HepG2 (cell line): ENCODE data around the gene CEL. TPM values are rescaled to one million over a fixed set of nuclear protein-coding genes. Genes with fewer than 3 reads are reported as not detected.

ENCODE experiments used
- ATAC-seq: fragments of 200-7000 bp; cut with Tn5 transposase; 3 replicates; pipeline ENCODE4 v1.9.1; 2020; ENCODE audit warnings: mild to moderate bottlenecking, moderate library complexity
- BruUV-seq: library from RNA; stranded (reverse); fragments of 400-500 nt; replicated peaks from 2 replicates; lab custom pipeline; 2021; lab: Mats Ljungman, UMichigan
- CTCF ChIA-PET: fragments of 300-600 bp; formaldehyde crosslinking; extraction: SDS; loops from one replicate; lab custom pipeline; 2021; ENCODE audit warnings: low total read pairs, inconsistent platforms, low intra/inter-chr PET ratio; lab: Yijun Ruan, JAX
- POLR2A ChIA-PET: fragments of 350-600 bp; sonication (Branson Sonifier 250); formaldehyde crosslinking; loops from one replicate; lab custom pipeline; 2020; ENCODE audit warnings: antibody characterized with exemption, inconsistent platforms; lab: Yijun Ruan, JAX
- DNase-seq: peaks from one replicate; pipeline ENCODE4 v3.0.0-alpha.2; 2015; ENCODE audit warnings: low spot score
- FAIRE-seq: peaks from 3 replicates; lab custom pipeline; 2011; peaks lifted over from hg19 to GRCh38; lab: Jason Lieb, UNC
- H2AFZ ChIP-seq: one replicate; pipeline ENCODE4 v1.6.1; 2011; ENCODE audit warnings: low read length, inconsistent platforms
- H3K27ac ChIP-seq: fragments of 300-600 bp; 3 replicates; pipeline ENCODE4 v1.8.0; 2011; ENCODE audit warnings: mixed run types, mild to moderate bottlenecking, mixed read lengths, low read length, inconsistent platforms; ENCODE audit not compliant: insufficient read depth; ENCODE audit errors: extremely low read length
- H3K27me3 ChIP-seq, 2 experiments: fragments of 200-600 bp in 1 of 2; 2 replicates in 1 of 2; 3 replicates in 1 of 2; pipeline versions ENCODE4 v1.6.0 to v1.8.0; 2011; ENCODE audit warnings: low read length in 2 of 2, mild to moderate bottlenecking in 2 of 2, moderate library complexity in 2 of 2, inconsistent platforms in 1 of 2; ENCODE audit not compliant: insufficient read depth in 2 of 2, control insufficient read depth in 1 of 2
- H3K36me3 ChIP-seq, 2 experiments: fragments of 200-600 bp in 1 of 2; replicated peaks in 1 of 2; 2 replicates in 1 of 2; 3 replicates in 1 of 2; pipeline versions ENCODE4 v1.5.1 to v1.8.0; 2011; ENCODE audit warnings: low read length in 2 of 2, inconsistent platforms in 1 of 2; ENCODE audit not compliant: insufficient read depth in 2 of 2, control insufficient read depth in 1 of 2
- H3K4me1 ChIP-seq: 2 replicates; pipeline ENCODE4 v1.5.1; 2012; ENCODE audit warnings: low read length, inconsistent platforms; ENCODE audit not compliant: insufficient read depth
- H3K4me2 ChIP-seq: 2 replicates; pipeline ENCODE4 v1.6.0; 2011; ENCODE audit warnings: low read depth, low read length, inconsistent platforms
- H3K4me3 ChIP-seq, 3 experiments: fragments of 200-600 bp in 1 of 3; sonication (generic), shearing (Covaris generic) in 1 of 3; replicated peaks in 1 of 3; 2 replicates each; pipeline ENCODE4 v1.5.1; 2011 to 2016; ENCODE audit warnings: low read length in 3 of 3, inconsistent platforms in 2 of 3, low read depth in 2 of 3, mild to moderate bottlenecking in 2 of 3, control low read depth in 1 of 3, mixed read lengths in 1 of 3; ENCODE audit not compliant: insufficient read depth in 1 of 3
- H3K79me2 ChIP-seq: one replicate; pipeline ENCODE4 v1.6.1; 2011; ENCODE audit warnings: low read length, inconsistent platforms; ENCODE audit not compliant: insufficient read depth
- H3K9ac ChIP-seq: 2 replicates; pipeline ENCODE4 v1.6.0; 2011; ENCODE audit warnings: mild to moderate bottlenecking, low read depth, low read length, inconsistent platforms; ENCODE audit not compliant: insufficient read depth
- H3K9me3 ChIP-seq: 2 replicates; pipeline ENCODE4 v1.5.1; 2012; ENCODE audit warnings: mild to moderate bottlenecking, low read length
- H4K20me1 ChIP-seq: 2 replicates; pipeline ENCODE4 v1.6.0; 2011; ENCODE audit warnings: inconsistent platforms, mild to moderate bottlenecking, low read length, moderate library complexity; ENCODE audit not compliant: insufficient read depth
- PCBP1 ChIP-seq: fragments of 200-400 bp; formaldehyde crosslinking; IDR thresholded peaks from 2 replicates; pipeline ENCODE4 v1.6.1; 2017; ENCODE audit warnings: mild to moderate bottlenecking, low read depth, low read length, borderline replicate concordance
- RBM22 ChIP-seq: fragments of 200-400 bp; formaldehyde crosslinking; optimal IDR thresholded peaks from 2 replicates; pipeline ENCODE3; 2017; ENCODE audit warnings: mild to moderate bottlenecking, low read length, moderate library complexity
- ZNF552 ChIP-seq: sonication (generic); formaldehyde crosslinking; IDR thresholded peaks from 2 replicates; pipeline ENCODE4 v1.9.0; 2022; ENCODE audit warnings: missing genetic modification reagents, mild to moderate bottlenecking, borderline replicate concordance
- ZNF782 ChIP-seq: sonication (generic); formaldehyde crosslinking; IDR thresholded peaks from 2 replicates; pipeline ENCODE4 v1.4.0; 2020; ENCODE audit warnings: missing genetic modification reagents, mild to moderate bottlenecking, borderline replicate concordance
- WGBS: methylation state at CpG from one replicate; pipeline ENCODE4 v1.1.6; 2017; ENCODE audit warnings: low lambda C conversion rate; 5-methylcytosine and 5-hydroxymethylcytosine counted together
- in situ Hi-C: cut with HindIII; loops from 2 replicates; pipeline ENCODE4 v1.10.0; 2017; ENCODE audit warnings: low pct_unique_long_range_greater_than_20kb; ENCODE audit not compliant: extremely low pct_ligation_motif_present
- intact Hi-C: fragments of 100-400 bp; cut with micrococcal nuclease; formaldehyde crosslinking; loops from one replicate; pipeline ENCODE4 v1.10.0; 2022; ENCODE audit not compliant: unreplicated experiment
- polyA plus RNA-seq, 8 experiments: library from polyadenylated mRNA; depleted of rRNA in 3 of 8; stranded (reverse) in 7 of 8; unstranded in 1 of 8; fragments of >200 nt; fragmentation: Illumina TruSeq in 4 of 8; extraction: Trizol in 4 of 8; gene quantifications; 2 replicates each; pipeline versions ENCODE4 v1.2.1 to v1.2.3, GENCODE V29; 2011 to 2016; ENCODE audit warnings: low read depth in 4 of 8, missing spikeins in 1 of 8, mixed read lengths in 1 of 8; ENCODE audit not compliant: insufficient read depth in 1 of 8
- total RNA-seq, 5 experiments: library from RNA; depleted of rRNA; stranded (reverse); fragments of >200 nt; fragmentation: Illumina TruSeq; extraction: Trizol; gene quantifications; 2 replicates each; pipeline ENCODE4 v1.2.3, GENCODE V29; 2016; ENCODE audit warnings: low read depth in 1 of 5
- TF ChIP-seq, protein P1 (sequence below): sonication (generic); formaldehyde crosslinking; IDR thresholded peaks from 2 replicates; pipeline ENCODE4 v1.4.0; 2020; ENCODE audit warnings: missing genetic modification reagents
- TF ChIP-seq, protein P2 (sequence below): sonication (generic); formaldehyde crosslinking; IDR thresholded peaks from 2 replicates; pipeline ENCODE4 v1.8.1; 2023; ENCODE audit warnings: missing genetic modification reagents, mild to moderate bottlenecking, borderline replicate concordance
- TF ChIP-seq, protein P3 (sequence below): sonication (generic); formaldehyde crosslinking; conservative IDR thresholded peaks from 2 replicates; pipeline ENCODE4 v1.5.0; 2020; ENCODE audit warnings: missing genetic modification reagents

Gene CEL
- total and polyA plus RNA-seq, 2 of the 13 experiments (the other 11 are each of a cell fraction or from before 2014, with no cell fraction given) = 0.63 to 1.5 TPM

DNA sequence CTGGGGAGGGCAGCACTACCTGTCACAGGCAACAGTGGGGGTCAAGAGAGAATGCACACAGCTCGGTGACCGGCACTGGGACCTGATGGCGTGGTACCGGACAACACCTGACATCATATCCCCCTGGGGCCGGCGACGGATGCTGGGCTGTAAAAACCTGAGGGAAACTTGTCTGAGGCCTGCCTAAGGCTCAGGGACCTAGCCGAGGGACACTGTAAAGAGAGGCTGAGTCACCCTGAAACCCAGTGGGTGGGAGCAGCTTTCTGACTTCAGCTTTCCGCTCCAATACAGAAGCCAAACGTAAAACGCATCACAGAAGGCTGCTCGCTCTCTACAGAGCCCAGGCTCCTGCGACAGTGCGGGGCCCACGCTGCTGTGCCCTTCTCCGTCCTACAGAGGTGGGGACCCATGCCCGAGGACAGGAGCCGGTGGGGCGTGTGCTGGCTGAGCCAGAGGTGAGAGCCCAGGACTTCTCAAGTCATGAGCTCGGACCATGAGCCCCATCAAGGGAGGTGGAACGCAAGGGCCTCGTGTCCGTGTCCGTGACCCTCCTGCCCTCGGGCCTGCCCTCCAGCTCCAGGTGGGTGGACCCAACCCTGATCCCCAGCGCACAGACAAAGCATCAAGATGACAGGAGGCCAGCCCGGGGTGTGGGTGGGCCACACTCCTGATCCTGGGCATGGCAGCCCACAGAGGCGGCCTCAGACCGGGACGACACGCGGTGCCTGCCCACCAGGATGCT is 54.0 kb downstream of the CEL start:
- intact Hi-C loops = no loop called here
- H3K4me1 ChIP-seq = peaks cover 36% of the 10 kb centered on the region
- 100% methylated on average over 7 of the region's 32 CpGs for WGBS
- H3K79me2 ChIP-seq = no peaks in the 10 kb centered on the region
- H3K27me3 ChIP-seq = no peaks in the 10 kb centered on the region
- ATAC-seq = no peak
- H3K9me3 ChIP-seq = no peaks in the 10 kb centered on the region
- no peak for FAIRE-seq
- peak; percentile 35 for TF ChIP-seq RBM22
- TF ChIP-seq, protein P1, sequence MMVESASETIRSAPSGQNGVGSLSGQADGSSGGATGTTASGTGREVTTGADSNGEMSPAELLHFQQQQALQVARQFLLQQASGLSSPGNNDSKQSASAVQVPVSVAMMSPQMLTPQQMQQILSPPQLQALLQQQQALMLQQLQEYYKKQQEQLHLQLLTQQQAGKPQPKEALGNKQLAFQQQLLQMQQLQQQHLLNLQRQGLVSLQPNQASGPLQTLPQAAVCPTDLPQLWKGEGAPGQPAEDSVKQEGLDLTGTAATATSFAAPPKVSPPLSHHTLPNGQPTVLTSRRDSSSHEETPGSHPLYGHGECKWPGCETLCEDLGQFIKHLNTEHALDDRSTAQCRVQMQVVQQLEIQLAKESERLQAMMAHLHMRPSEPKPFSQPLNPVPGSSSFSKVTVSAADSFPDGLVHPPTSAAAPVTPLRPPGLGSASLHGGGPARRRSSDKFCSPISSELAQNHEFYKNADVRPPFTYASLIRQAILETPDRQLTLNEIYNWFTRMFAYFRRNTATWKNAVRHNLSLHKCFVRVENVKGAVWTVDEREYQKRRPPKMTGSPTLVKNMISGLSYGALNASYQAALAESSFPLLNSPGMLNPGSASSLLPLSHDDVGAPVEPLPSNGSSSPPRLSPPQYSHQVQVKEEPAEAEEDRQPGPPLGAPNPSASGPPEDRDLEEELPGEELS (CRISPR knock-in tag) = no peak
- no peak for TF ChIP-seq PCBP1
- no peak for TF ChIP-seq ZNF552
- TF ChIP-seq, protein P2, sequence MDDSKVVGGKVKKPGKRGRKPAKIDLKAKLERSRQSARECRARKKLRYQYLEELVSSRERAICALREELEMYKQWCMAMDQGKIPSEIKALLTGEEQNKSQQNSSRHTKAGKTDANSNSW (CRISPR knock-in tag) = no peak
- TF ChIP-seq ZNF782 = no peak
- TF ChIP-seq, protein P3, sequence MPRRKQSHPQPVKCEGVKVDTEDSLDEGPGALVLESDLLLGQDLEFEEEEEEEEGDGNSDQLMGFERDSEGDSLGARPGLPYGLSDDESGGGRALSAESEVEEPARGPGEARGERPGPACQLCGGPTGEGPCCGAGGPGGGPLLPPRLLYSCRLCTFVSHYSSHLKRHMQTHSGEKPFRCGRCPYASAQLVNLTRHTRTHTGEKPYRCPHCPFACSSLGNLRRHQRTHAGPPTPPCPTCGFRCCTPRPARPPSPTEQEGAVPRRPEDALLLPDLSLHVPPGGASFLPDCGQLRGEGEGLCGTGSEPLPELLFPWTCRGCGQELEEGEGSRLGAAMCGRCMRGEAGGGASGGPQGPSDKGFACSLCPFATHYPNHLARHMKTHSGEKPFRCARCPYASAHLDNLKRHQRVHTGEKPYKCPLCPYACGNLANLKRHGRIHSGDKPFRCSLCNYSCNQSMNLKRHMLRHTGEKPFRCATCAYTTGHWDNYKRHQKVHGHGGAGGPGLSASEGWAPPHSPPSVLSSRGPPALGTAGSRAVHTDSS (CRISPR knock-in tag) = no peak
- no peak for DNase-seq
- ChIA-PET CTCF (no interaction called here), POLR2A (no interaction called here)
- peaks cover 2% of the 10 kb centered on the region in 2 experiments; a peak in 2 of 5 replicates for H3K36me3 ChIP-seq
- H3K4me3 ChIP-seq = no peak overlapping the region
- BruUV-seq = no TSS peak
- no peak overlapping the region for H3K4me2 ChIP-seq
- peaks cover 36% of the 10 kb centered on the region; the same call in 1 of the 2 replicates for H4K20me1 ChIP-seq
- no peak overlapping the region for H2AFZ ChIP-seq
- H3K9ac ChIP-seq = no peak overlapping the region
- H3K27ac ChIP-seq = no peak overlapping the region
- in situ Hi-C loops = no loop called here
